ENCODE data around the gene MESD. TPM values are rescaled to one million over a fixed set of nuclear protein-coding genes. Genes with fewer than 3 reads are reported as not detected.

The MESD gene
- total and polyA plus RNA-seq, 9 of the 15 experiments (the other 6 are each of a cell fraction or from before 2014, with no cell fraction given) = 11.3 to 39.7 (median 22.8) TPM

- ATAC-seq (no peak), FAIRE-seq (no peak), DNase-seq (ENCODE audit: extremely low read depth in 1 of 4, low spot score in 3 of 4) (no peak)
- Histone ChIP-seq H3K79me2 (ENCODE audit: control insufficient read depth, insufficient read depth, low read length) (no peaks in the 10 kb centered on the region), H3K4me3 (no peak overlapping the region), H3K27ac (ENCODE audit: extremely low read depth, low read depth, low read length) (no peak overlapping the region), H3K4me1 (replicated peaks in 1 of 2; ENCODE audit: control insufficient read depth in 2 of 2, insufficient read depth in 2 of 2, low read length in 2 of 2) (peaks cover 0 to 3% of the 10 kb centered on the region in 2 experiments; a peak in 2 of 5 replicates), H3K9me3 (replicated peaks; ENCODE audit: control insufficient read depth, insufficient read depth, low read depth, low read length) (no peaks in the 10 kb centered on the region; the same call in 1 of the 2 replicates), H3K9me1 (ENCODE audit: control insufficient read depth, insufficient read depth, low read length) (no peaks in the 10 kb centered on the region), H3K27me3 (ENCODE audit: control insufficient read depth in 2 of 2, insufficient read depth in 2 of 2, low read length in 2 of 2) (peaks cover 33 to 88% of the 10 kb centered on the region in 2 experiments), H3K9ac (ENCODE audit: insufficient read depth in 1 of 2, low read depth in 2 of 2, low read length in 2 of 2) (no peak overlapping the region), H4K20me1 (replicated peaks; ENCODE audit: control insufficient read depth, insufficient read depth, low read length) (peaks cover 7% of the 10 kb centered on the region; the same call in 1 of the 2 replicates), H2AFZ (ENCODE audit: low read depth, low read length) (no peak overlapping the region), H3K36me3 (ENCODE audit: control insufficient read depth, insufficient read depth, low read length) (no peaks in the 10 kb centered on the region), H3K4me2 (ENCODE audit: insufficient read depth, low read length) (no peak overlapping the region)
- CTCF ChIA-PET (ENCODE audit: low intra/inter-chr PET ratio) = no interaction called here
- WGBS (ENCODE audit: insufficient coverage, low coverage, missing lambda C conversion rate) = 2% methylated on average over 4 of the region's 4 CpGs
- in situ Hi-C loops (cut with MboI) = no loop called here
- intact Hi-C loops (cut with micrococcal nuclease) = no loop called here
- TF ChIP-seq TEAD1 (CRISPR knock-in tag; IDR thresholded peaks at IDR 0.05) (no peak), CBX3 (IDR thresholded peaks at IDR 0.05; ENCODE audit: borderline replicate concordance in 1 of 2, low read length in 2 of 2) (no peak), GTF2E2 (tag; IDR thresholded peaks at IDR 0.05) (no peak), TCF3 (CRISPR knock-in tag; IDR thresholded peaks at IDR 0.05) (no peak), ELF1 (tag; IDR thresholded peaks at IDR 0.05) (no peak), SMAD4 (CRISPR knock-in tag; conservative IDR thresholded peaks at IDR 0.05) (no peak), TAF9B (IDR thresholded peaks at IDR 0.05; ENCODE audit: partially characterized antibody) (no peak), ESRRB (CRISPR knock-in tag; IDR thresholded peaks at IDR 0.05; ENCODE audit: borderline replicate concordance) (no peak), ETS2 (tag; IDR thresholded peaks at IDR 0.05; ENCODE audit: borderline replicate concordance, poor library complexity, severe bottlenecking) (no peak), SUPT5H (IDR thresholded peaks at IDR 0.05) (no peak), ZNF589 (CRISPR knock-in tag; IDR thresholded peaks at IDR 0.05; ENCODE audit: low read depth) (no peak), SREBF1 (IDR thresholded peaks at IDR 0.05; ENCODE audit: borderline replicate concordance, low read depth, low read length) (no peak), ZNF134 (CRISPR knock-in tag; conservative IDR thresholded peaks at IDR 0.05) (no peak)
- BruUV-seq (replicated peaks) = no TSS peak
- POLR2A ChIA-PET = no interaction called here
These were observed 65.3 kb downstream of the MESD start for GRCh38 chr15:80924278-80924677.
